Anterior cingulate cortex (tissue), 58 donors: ENCODE data around the gene ABI1.

Source experiments
- DNase-seq, 58 donors: peaks; one replicate each; lab custom pipeline; 2025; lab: John Stamatoyannopoulos, UW

ABI1 gene

GRCh38 chr10:26779176-26779860, 81.4 kb downstream of the ABI1 start:
- no peak for DNase-seq

- DNase-seq = no peak
Measured at GRCh38 chr10:26777686-26778085, 83.1 kb downstream of the ABI1 start.

- DNase-seq = no peak
Measured at GRCh38 chr10:26776258-26776657, 84.5 kb downstream of the ABI1 start.

GRCh38 chr10:26773633-26774032, 87.1 kb downstream of the ABI1 start:
- no peak for DNase-seq

GRCh38 chr10:26770069-26770468, 90.7 kb downstream of the ABI1 start:
- DNase-seq = peak in 19 of 58 donors; percentile 1 to 67 (median 26)

- DNase-seq = no peak
Measured at GRCh38 chr10:26765549-26765948, 95.2 kb downstream of the ABI1 start.

GRCh38 chr10:26759008-26759407, 101.8 kb downstream of the ABI1 start:
- DNase-seq = no peak

- no peak for DNase-seq
Measured at GRCh38 chr10:26755443-26755903, 105.3 kb downstream of the ABI1 start.

GRCh38 chr10:26746061-26746460, 114.7 kb downstream of the ABI1 start:
- no peak for DNase-seq

- no peak for DNase-seq
Measured at GRCh38 chr10:26743841-26744240, 116.9 kb downstream of the ABI1 start.

GRCh38 chr10:26743091-26743490, 117.7 kb downstream of the ABI1 start:
- no peak for DNase-seq

GRCh38 chr10:26741368-26741767, 119.4 kb downstream of the ABI1 start:
- DNase-seq = no peak

GRCh38 chr10:26739071-26739631, 121.6 kb downstream of the ABI1 start:
- DNase-seq = no peak

- no peak for DNase-seq
Measured at GRCh38 chr10:26738301-26738911, 122.4 kb downstream of the ABI1 start.

- peak in 17 of 58 donors; percentile 6 to 70 (median 29) for DNase-seq
Measured at GRCh38 chr10:26737730-26738129, 123.0 kb downstream of the ABI1 start.

- DNase-seq = no peak
Measured at GRCh38 chr10:26735435-26735834, 125.3 kb downstream of the ABI1 start.

- DNase-seq = peak in 40 of 58 donors; percentile 9 to 73 (median 45)
Measured at GRCh38 chr10:26733750-26734568, 126.8 kb downstream of the ABI1 start.

- DNase-seq = no peak
Measured at GRCh38 chr10:26730552-26730951, 130.2 kb downstream of the ABI1 start.

GRCh38 chr10:26729395-26729794, 131.4 kb downstream of the ABI1 start:
- no peak for DNase-seq

GRCh38 chr10:26728957-26729356, 131.8 kb downstream of the ABI1 start:
- no peak for DNase-seq

GRCh38 chr10:26727005-26727404, 133.8 kb downstream of the ABI1 start:
- DNase-seq = no peak
